Measurements from ENCODE around the gene CNTNAP5.

Gene CNTNAP5

DNA sequence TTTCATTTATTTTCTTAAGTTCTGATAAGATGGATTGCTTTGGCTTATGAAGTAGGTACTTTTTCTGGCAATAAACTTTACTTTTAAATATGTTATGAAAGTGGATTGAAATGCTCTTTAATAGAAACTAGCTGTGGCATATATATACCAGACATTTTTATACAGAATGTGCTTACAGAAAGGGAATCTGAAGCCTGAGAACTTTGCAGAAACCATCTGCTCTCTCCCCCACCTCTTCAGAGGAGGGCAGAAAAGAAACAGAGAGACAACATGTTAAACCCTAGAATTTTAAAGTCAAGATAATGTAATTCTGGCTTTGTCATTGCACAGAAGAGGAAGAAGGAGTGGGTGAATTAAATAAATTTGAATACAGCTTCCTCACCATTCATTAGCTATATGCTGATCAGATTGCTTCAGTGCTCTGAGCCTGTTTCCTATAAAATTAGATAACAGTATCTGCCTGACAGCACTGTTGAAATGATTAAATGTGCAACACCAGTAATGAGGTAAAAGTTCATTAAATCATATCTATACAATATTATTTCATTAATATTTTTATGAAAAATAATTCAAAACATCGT lies 247.3 kb downstream of the CNTNAP5 start:
- DNase-seq: no peak

DNA sequence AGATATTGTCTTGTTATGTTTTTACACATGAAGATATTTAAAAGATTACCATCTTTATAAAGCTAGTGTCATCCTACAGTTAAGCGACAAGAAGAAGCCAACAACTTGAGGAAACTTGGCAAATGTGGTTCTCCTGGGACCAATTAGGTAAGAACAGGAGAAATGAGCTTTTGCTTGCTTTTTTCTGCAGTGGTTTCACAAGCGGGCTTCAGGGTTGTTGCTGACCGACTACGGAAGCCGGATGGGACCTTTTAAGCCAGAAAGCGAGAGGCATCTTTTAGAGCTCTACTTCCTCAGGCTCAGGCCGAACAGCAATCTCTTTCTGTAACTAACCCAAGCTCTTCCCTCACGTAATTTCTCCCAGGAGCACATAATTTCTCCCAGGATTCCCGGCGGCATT lies 256.5 kb downstream of the CNTNAP5 start:
- DNase-seq: no peak

DNA sequence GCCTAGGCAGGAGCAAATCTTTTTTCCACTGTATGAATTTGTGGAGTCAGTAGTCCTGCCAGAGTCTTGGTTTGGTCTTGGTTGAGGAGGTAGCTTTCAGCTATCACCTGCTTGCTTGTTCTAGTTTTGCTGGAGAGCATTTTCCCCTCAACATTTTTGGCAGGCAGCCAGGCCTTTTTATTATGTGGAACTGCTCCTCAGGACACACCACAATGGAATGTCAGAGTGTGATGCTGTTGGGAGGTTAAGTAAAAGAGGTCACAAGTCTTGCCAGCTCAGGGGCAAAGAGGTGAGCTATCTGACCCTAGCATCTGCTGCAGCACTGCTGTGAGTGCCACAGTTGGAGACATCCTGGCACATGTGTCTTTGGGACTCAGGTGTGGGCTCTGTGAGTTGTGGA lies 258.0 kb downstream of the CNTNAP5 start:
- no peak for DNase-seq

DNA sequence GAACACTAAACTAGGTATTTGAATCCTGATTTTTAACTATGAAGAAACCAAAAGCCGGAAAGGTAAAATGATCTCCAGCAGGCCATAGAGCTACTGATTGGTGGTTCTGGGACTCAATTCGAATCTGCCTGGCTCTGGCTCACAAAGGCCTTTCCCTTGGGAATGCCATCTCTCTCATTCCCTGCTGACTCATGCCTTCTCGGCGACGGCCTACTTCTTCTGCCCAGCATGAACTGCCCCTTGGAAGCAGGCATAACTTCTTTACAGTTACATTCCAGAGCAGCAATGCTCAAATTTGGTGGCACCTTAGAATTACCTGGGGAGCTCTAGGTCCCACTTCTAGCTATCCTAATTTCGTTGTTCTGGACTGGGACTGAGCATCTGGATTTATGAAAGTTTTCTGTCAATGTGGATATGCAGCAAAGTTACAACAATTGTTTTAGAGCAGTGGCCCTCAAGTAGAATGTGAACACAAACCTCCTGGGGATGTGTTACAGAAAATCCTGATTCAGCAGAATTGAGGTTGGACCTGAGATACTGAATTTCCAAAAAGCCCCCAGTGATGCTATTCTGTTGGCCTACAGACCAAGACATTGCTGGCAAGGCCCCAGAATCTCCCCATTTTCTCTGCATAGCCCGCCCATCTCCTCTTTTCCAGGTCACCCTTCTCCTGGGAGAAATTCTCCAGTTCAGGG lies 261.1 kb downstream of the CNTNAP5 start:
- no peak for DNase-seq

DNA sequence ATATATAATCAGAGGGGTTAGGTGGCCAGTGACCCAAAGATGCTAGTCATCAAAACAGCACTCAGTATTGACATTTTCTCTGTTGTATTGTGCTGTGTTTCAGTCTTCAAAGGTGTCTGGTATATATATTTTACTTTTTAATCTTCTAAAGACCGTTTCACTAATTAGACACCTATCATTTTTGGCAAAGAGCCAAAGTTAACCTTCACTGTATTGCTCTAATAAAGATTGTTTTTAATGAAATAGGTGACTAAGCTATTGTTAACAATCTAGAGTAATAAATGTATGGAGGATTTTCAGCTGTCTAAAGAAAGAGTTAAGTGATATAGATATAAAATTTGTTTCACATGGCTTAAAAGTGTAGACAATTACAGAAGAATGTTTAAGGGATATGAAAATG lies 264.0 kb downstream of the CNTNAP5 start:
- no peak for DNase-seq

DNA sequence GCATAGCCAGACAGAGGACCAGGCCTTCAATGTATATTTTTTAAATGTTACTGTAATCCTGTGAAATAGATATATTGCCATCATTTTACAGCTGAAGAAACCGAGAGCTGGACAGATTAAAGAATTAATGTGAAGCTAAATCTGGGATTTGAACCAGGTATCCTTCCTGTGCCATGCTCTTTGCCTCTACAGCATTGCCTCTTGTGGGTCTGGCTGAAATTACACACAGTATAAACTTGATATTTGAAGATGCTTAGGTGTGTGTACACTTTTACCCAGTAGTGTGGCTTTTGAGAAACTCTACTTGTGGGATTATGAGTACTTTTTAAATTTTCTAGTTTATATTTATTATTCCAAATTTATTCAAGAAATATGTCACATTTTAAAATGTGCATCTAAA lies 264.5 kb downstream of the CNTNAP5 start:
- DNase-seq: no peak

DNA sequence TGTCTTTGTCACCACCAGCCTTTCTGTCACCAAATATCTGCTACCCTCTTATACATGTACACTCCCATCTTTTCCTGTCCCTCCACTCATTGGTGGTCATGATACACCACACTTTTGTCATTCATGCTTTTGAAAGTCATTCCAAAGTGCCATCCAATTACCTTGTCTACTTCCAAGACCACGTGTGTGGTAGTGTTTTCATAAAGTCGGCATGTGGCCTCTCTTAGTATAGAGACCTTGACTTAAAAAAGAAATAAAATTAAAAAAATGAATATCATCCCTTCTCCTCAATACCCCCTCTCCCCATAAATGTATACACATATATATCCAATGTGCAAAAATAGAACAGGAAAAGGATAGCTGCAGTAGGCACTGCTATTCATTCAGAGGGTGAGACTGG lies 271.4 kb downstream of the CNTNAP5 start:
- no peak for DNase-seq

DNA sequence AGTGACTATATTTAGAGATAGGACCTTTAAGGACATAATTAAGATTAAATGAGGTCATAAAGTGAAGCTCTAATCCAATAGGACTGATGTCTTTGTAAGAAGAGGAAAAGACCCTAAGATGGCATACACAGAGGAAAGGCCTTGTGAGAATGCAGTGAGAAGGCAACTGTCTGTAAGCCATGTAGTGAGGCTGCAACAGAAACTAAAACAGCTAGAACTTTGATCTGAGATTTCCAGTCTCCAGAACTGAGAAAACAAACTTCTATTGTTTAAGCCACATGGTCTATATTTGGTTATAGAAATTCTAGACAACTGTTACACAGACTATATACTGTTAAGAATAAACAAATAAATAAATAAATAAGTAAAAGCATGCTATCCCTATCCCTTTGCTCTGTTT lies 276.8 kb downstream of the CNTNAP5 start:
- DNase-seq: no peak

DNA sequence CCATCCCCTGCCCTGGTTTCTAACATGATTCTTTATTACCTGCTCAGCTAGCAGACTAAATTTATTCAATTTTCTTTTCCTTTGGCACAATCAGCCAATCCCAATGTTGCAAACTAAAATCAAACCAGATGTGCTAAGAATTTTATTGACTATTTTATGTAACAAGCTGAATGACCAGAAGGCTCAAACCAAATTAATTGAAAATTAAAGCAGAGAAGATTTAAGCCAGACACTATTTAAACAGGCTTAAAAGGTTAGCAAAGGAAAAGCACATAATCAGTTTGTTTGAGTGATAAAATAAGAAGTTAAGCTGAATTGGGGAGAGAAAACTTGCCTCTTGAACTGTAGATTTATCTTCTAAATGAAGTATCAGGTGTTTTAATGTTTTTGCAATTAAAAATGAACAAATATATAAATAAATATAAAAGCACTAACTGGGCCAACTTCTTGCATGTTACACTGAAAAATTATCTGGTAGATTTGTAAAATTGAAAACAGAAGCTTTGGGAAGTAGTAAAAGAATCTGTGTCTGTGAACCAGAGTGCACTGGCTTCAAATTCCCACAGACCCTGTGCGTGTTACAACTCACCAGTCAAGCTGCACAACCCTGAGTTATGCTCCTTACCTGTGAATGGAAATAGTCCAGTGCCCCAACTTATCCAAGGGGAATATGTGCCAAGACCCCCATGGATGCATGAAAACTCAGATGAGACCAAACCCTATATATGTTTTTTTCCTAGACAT lies 283.4 kb downstream of the CNTNAP5 start:
- no peak for DNase-seq

DNA sequence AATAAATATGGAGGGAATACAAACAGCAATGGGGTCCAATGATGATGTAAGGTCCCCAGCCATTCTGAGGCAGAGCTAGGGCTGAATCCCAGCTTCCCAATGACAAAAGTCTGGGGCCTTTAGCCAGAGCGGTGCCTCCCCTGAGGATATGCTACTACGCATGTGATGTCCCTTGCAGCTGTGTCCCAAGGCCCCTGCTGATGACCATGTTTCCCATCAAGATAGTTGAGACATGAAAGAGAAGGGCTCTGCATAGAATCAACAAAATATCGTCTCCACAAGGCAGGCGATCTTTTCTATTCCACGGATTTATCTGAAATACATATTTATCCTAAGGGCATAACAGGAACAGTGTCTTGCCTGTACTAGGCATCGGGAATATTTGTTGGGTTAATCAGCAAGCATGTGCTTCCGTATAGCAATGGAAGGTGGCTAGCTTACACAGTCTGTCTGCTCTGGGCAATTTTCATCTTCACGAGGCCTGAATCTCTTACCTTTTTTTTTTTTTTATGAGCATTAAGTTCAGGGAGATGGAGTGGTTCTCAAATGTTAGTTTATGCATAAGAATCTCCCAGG lies 284.6 kb downstream of the CNTNAP5 start:
- DNase-seq: no peak

DNA sequence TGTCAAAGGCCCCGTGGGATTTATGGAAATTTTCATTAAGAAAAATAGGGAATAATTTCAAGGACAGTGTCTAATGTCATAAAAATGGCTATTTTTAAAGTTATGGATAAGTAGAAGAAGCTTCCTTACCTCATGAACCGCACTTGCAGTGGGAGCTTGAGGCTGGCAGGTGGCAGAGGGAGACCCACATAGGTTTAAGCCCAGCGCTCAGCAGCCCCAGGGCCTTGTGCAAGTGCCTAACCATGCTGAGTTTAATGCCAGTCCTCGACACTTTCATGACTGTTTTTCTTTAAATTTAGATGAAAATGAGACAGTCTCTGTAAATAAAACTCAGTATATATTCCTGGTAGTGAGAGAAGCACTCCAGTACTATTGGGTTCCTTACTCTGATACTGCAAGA lies 285.6 kb downstream of the CNTNAP5 start:
- no peak for DNase-seq

DNA sequence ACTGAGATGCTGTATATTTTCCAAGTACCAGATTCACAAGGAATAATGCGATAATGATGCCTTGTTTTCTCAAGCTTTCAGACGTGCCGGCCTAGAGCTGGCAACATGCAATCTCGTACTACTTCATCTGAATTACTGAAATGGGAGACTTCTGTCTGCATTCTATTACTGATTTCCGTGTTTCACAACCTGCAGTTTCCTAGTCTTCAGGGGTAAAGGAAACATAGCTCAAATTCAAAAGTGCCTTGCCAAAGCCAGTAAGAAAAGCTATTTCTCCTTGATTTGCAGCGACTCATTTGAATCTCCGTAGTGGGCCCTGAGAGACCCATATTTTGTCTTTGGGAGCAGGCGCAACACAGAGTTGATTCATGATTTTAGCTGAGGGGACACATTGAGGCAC lies 289.0 kb downstream of the CNTNAP5 start:
- DNase-seq: no peak

DNA sequence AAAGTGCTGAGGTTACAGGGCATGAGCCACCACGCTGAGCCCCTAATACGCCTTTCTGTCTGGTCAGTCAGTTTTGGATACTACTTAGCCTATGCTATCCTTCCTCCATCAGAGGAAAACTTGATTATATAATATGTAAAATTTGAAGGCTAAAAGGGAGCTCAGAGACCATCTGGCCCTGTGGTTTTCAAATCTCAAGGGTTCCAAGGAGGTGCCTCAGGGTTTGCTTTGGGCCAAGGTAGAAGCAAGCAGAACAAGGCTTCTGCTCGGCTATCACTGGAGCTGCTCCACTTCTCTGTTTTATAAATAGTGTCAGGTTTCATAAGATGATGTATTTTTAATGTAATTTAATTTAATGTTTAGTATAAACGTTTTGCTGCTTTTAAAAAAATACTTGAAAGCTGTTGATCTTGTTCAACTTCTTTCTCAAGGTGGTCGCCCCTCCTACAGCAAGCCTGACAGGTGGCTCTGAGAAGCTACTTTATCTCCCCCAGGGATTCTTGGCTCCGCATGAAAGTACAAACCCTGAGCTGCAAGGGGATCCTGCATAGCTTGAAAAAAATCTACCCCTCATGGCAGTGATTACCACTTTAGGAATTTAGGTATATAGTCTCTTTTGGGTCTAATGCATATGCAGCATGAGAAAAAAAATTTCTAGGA lies 290.3 kb downstream of the CNTNAP5 start:
- DNase-seq: no peak

DNA sequence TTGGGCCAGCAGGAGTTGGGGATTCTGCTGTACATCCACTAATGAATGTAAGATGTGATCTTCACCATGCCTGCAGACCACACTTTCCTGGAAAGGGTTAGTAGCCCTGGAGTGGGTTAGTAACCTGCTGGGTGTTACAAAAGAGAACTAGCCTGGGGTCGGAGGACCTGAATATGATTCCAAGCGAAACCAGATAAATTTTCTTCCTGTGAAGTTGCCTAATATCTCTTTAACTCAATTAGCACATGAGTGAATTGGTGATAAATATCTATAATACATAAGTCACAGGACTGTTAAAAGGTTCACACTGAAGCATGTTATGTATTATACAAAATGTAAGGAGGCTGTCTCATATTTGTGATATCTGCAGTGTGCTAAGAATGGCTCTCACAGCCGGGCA lies 291.0 kb downstream of the CNTNAP5 start:
- no peak for DNase-seq

DNA sequence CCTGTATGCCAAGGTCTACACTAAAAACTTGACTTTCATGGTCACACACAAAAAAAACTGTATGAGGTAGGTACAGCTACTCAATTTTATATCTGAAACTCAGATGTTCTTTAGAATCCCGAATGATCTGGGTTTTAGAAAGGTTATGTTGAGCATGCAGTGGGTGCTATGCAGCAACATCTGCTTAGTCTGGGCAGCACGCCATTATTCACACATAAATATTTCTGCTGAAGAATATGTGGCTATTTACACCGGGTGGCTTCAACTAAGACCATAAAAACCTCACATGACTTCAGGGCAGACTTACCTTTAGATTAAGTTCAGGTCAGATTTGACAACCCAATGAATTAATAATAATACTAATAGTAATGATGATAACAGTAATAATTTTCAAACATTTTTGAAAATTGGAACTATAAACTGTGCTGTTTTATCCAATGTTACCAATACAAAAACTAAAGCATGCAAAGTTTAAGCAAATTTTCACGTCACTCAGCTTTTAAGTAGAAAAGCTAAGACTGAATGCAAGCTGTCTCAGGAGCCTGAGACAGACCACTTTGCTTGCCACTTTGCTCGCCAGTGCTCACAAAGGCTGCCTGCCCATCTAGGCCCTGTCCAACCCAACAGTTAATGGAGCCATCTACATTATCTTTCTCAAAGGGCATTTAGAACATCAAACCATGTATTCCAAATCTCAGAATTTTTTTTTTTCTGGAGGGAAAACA lies 292.0 kb downstream of the CNTNAP5 start:
- no peak for DNase-seq

DNA sequence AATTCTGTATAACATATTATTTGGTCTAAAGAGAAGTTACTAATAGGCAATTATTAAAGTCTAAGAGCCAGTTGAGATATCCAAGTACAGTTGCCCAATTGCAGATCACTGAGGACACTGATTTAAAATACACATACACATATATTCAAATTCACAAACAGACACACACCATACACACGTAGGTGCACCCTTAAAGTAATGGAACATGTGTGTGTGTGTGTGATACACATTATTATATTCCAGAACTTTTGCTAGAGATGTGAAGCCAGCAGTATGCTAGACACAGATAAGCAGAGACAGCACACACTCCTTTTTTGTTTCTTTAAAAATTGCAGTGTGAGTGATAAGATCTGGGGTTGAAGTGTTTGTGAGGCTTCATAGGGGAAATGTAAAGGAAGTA lies 292.5 kb downstream of the CNTNAP5 start:
- DNase-seq: no peak

DNA sequence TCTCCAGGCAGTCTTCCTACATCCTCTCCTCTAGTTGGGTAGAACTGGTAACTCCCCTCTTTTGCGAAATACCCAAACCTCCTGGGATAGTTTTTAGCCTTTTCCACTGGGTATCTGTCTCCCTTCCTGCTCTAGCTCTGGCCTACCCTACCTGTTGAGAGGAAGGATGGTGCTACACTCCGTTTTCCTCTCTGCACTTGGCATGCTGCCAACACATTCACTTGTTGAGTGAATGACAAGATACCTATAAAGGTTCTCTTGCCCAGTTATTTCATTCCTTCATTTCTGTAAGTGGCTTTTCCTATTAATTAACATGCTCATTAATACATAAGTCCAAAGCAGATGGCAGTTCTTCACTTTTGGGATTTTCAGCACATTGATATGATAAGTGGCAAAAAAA lies 293.8 kb downstream of the CNTNAP5 start:
- no peak for DNase-seq

DNA sequence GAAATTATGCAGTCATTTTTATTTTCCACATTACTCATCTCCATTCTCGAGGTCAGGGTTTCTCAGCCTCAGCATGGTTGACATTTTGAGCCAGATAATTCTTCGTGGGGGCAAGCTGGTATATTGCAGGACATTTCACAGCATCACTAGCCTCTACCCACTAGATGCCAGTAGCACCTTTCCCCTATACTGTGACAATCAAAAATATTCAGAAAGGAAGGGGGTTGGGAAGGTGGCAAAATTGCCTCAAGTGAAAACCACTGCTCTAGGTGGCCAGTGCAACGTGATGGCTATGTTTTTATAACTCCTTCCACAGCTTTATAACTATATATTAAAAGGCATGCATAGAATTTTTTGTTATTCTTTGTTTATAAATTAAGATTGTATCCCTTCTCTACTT lies 294.5 kb downstream of the CNTNAP5 start:
- DNase-seq: no peak

DNA sequence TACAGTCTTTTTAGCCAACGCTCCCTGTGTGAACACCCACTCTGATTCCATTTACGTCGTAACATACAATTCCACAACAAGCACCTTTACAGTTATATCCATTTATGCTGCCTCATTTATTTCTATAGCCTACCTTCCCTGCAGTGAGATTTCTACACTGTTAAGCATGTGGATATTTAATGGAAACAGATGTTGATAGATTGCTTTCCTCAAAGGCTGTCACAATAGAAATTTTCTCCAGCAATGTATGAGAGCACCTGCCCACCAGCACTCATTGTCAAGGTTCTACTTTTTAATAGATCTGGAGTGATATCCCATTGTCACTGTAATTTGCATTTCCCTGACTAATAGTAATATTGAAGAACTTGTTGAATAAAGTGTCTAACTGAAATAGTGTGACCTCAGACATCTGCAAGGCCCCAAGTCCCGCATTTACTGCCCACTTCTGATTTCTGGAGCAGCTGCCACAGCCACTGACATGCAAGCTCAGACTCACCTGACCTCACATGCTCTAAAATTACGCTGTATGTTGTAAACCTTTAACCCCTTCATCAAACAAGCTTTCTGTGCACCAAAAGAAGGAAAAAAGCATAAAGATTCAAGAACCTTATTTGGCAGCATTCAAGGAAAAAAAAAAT lies 295.1 kb downstream of the CNTNAP5 start:
- no peak for DNase-seq

DNA sequence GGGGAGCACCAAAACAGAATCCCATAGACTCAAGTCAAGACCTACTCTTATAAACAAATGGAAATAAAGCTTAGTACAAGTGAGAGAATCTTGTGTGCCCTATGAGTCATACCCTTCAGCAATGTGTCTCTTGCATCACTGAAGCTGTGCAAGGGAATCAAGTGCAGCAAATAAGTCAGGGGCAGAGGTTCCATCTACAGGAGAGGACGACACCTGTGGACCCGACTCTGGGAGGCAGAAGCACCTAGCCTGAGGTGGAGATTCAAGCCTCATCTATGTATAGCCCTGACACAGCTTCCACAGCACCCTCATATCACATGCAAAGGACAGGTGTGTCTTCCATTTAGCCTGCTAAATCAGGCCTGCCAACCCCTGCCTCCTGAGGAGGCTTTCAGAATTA lies 298.2 kb downstream of the CNTNAP5 start:
- DNase-seq: no peak

DNA sequence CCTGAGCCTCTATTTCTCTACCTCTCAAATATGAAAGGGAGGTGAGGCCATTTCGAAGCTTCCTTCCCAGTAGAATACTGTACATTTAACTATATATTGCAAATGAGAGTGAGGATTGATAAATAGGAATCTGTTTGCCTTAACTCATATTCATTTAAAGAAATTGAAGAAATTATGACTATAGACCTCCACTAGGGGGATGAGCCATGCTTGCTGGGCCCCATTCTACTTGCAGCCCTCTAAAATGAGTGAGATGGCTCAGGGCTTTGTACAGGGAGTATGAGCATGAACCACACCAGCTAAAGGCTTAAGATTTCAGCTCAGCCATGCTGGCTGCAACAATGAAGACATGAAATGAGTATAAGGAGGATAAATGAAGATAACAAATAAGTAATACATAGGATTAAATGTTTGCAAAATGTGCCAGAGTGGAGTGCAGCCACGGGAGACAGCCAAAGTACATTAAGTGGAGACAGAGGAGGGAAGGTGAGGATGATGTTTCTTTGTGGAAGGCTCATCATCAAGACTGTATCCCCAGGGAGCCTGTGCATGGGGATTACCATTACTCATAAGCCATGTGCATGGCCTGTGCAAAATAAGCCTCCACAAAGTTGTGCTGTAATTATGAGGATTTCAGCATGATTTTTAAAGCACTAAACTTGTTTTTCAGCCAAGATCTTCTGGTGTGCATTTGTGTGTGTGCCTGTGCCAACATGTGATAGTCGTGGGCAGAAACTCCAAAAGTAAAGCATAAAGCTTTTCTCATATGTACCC lies 300.8 kb downstream of the CNTNAP5 start:
- no peak for DNase-seq

DNA sequence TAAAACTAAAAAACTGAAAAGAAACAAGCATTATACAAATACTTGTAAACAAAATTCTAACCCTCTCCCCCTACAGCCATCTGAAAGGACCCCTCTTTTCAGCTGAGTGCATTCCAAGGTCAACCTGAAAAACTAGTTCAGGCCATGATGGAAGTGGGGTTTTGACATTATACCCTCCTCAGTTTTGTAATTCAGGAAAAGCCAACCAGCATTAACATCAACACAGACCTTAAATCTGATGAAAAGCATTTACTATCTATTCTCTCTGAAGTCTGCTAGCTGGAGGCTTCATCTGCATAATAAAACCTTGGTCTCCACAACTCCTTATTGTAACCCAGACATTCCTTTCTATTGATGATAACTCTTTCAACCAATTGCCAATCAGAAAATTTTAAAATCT lies 302.2 kb downstream of the CNTNAP5 start:
- no peak for DNase-seq

All from CD4-positive, alpha-beta T cell treated with Interleukin-4 for 1 hour (primary cell).